ENCODE results near the gene RASSF7. TPM values are rescaled to one million over a fixed set of nuclear protein-coding genes. Genes with fewer than 3 reads are reported as not detected.

RASSF7 gene
- total RNA-seq, 2 donors from 2014 or later = 49.4 to 107 TPM

- intact Hi-C loops (cut with DNase I) = no loop called here
- Histone ChIP-seq H3K27me3 (replicated peaks; ENCODE audit: insufficient read depth) (no peaks in the 10 kb centered on the region), H3K4me1 (replicated peaks) (peaks cover 14% of the 10 kb centered on the region), H3K27ac (no peak overlapping the region), H3K9me3 (no peaks in the 10 kb centered on the region), H3K36me3 (no peaks in the 10 kb centered on the region), H3K4me3 (no peak overlapping the region)
- 81% methylated on average over 15 of the region's 23 CpGs for whole genome bisulfite sequencing
- TF ChIP-seq CTCF (IDR thresholded peaks at IDR 0.05) (no peak), POLR2A (IDR thresholded peaks at IDR 0.05) (no peak), POLR2AphosphoS5 (IDR thresholded peaks at IDR 0.05) (no peak)
- no peak for DNase-seq (ENCODE audit: low spot score)
Measured at GRCh38 chr11:540583-541432, 20.0 kb upstream of the RASSF7 start.

GRCh38 chr11:541433-541885, 19.3 kb upstream of the RASSF7 start:
- Histone ChIP-seq H3K36me3 (no peaks in the 10 kb centered on the region), H3K4me1 (replicated peaks) (peaks cover 14% of the 10 kb centered on the region), H3K4me3 (no peak overlapping the region), H3K27ac (no peak overlapping the region), H3K9me3 (no peaks in the 10 kb centered on the region), H3K27me3 (replicated peaks; ENCODE audit: insufficient read depth) (no peaks in the 10 kb centered on the region)
- WGBS = 84% methylated on average over 7 of the region's 20 CpGs
- TF ChIP-seq CTCF (IDR thresholded peaks at IDR 0.05) = no peak
- TF ChIP-seq POLR2A (IDR thresholded peaks at IDR 0.05) = no peak
- TF ChIP-seq POLR2AphosphoS5 (IDR thresholded peaks at IDR 0.05) = no peak
- intact Hi-C loops (cut with DNase I) = no loop called here
- DNase-seq (ENCODE audit: low spot score) = no peak

- H3K9me3 ChIP-seq = no peaks in the 10 kb centered on the region
- H3K4me3 ChIP-seq = no peak overlapping the region
- 96% methylated on average over 5 of the region's 5 CpGs for WGBS
- H3K4me1 ChIP-seq (replicated peaks) = no peaks in the 10 kb centered on the region
- no peaks in the 10 kb centered on the region for H3K27me3 ChIP-seq (replicated peaks; ENCODE audit: insufficient read depth)
- H3K27ac ChIP-seq = no peak overlapping the region
- DNase-seq (ENCODE audit: low spot score) = no peak
- TF ChIP-seq POLR2A (IDR thresholded peaks at IDR 0.05) = no peak
- no peak for TF ChIP-seq POLR2AphosphoS5 (IDR thresholded peaks at IDR 0.05)
- TF ChIP-seq CTCF (IDR thresholded peaks at IDR 0.05) = no peak
- no peaks in the 10 kb centered on the region for H3K36me3 ChIP-seq
- intact Hi-C loops (cut with DNase I) = no loop called here
Measured at GRCh38 chr11:544817-545166, 16.0 kb upstream of the RASSF7 start.

- no peaks in the 10 kb centered on the region for H3K4me1 ChIP-seq (replicated peaks)
- DNase-seq (ENCODE audit: low spot score) = no peak
- TF ChIP-seq POLR2AphosphoS5 (IDR thresholded peaks at IDR 0.05) = no peak
- TF ChIP-seq CTCF (IDR thresholded peaks at IDR 0.05) = no peak
- no peak for TF ChIP-seq POLR2A (IDR thresholded peaks at IDR 0.05)
- intact Hi-C loops (cut with DNase I) = no loop called here
- no peaks in the 10 kb centered on the region for H3K36me3 ChIP-seq
- WGBS = 85% methylated on average over 11 of the region's 11 CpGs
- no peaks in the 10 kb centered on the region for H3K9me3 ChIP-seq
- H3K27ac ChIP-seq = no peak overlapping the region
- no peak overlapping the region for H3K4me3 ChIP-seq
- no peaks in the 10 kb centered on the region for H3K27me3 ChIP-seq (replicated peaks; ENCODE audit: insufficient read depth)
Measured at GRCh38 chr11:545171-545570, 15.6 kb upstream of the RASSF7 start.
